T-helper 2 cell treated with Interferon-gamma antibody and Interleukin-4, amounts not matched to agents 5 μg/mL and 100 μg/mL, for 36 hours (primary cell): ENCODE results near the gene OBSCN.

Experiments used
- DNase-seq: peaks from one replicate; pipeline ENCODE4 v3.0.0; 2021; ENCODE audit warnings: low spot score
- H3K27ac Mint-ChIP-seq: one replicate; pipeline ENCODE4 v1.8.0; 2021; ENCODE audit warnings: mild to moderate bottlenecking, mixed read lengths
- H3K27me3 Mint-ChIP-seq: one replicate; pipeline ENCODE4 v1.8.0; 2021; ENCODE audit warnings: low read depth, mixed read lengths
- H3K36me3 Mint-ChIP-seq: one replicate; pipeline ENCODE4 v1.8.0; 2021; ENCODE audit warnings: low read depth, mixed read lengths
- H3K4me1 Mint-ChIP-seq: one replicate; pipeline ENCODE4 v1.8.0; 2021; ENCODE audit warnings: low read depth, mixed read lengths
- H3K4me3 Mint-ChIP-seq: one replicate; pipeline ENCODE4 v1.8.0; 2022; ENCODE audit warnings: mild to moderate bottlenecking, moderate library complexity, mixed read lengths
- H3K9me3 Mint-ChIP-seq: one replicate; pipeline ENCODE4 v1.8.0; 2021; ENCODE audit warnings: mixed read lengths

OBSCN gene

DNA sequence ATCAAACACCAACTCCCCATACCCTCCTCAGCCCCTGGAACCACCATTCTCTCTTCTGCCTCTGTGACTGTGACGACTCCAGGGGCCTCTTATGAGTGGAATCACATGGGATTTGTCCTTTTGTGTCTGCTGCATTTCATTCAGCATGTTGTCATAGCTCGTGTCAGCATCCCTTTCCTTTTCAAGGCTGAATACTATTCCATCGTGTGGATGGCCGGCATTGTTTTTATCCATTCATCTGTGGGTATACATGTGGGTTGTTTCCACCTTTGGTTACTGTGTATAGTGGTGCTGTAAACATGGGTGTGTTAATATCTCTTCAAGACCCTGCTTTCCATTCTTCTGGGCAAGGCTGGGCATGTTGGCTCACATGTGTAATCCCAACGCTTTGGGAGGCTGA lies 17.1 kb upstream of the OBSCN start:
- DNase-seq = no peak
- Mint-ChIP-seq H3K27ac (no peak overlapping the region), H3K9me3 (peaks cover 5% of the 10 kb centered on the region)

DNA sequence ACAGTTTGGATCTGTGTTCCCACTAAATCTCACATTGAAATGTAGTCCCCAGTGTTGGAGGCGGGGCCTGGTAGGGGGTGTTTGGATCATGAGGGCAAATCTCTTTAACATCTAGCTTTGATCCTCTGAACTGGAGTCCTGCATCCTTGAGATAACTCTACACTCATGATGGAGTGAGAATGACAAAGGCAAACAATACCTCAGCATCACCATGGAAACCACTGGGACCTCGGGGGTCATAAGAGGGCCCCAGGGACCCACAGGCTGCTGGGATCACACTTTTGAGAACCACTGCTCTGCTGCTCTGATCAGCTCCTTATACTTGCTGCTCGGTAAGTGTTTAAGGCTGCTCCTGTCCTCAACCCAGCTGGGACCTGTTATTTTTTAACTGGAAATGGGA lies 13.4 kb upstream of the OBSCN start:
- no peaks in the 10 kb centered on the region for H3K27me3 Mint-ChIP-seq
- H3K36me3 Mint-ChIP-seq = peaks cover 2% of the 10 kb centered on the region

More for the DNA sequence above, 17.1 kb upstream of the OBSCN start:
- H3K27me3 Mint-ChIP-seq = no peaks in the 10 kb centered on the region
- no peak overlapping the region for H3K4me3 Mint-ChIP-seq
- peaks cover under 1% of the 10 kb centered on the region for H3K4me1 Mint-ChIP-seq
- H3K36me3 Mint-ChIP-seq = no peaks in the 10 kb centered on the region

DNA sequence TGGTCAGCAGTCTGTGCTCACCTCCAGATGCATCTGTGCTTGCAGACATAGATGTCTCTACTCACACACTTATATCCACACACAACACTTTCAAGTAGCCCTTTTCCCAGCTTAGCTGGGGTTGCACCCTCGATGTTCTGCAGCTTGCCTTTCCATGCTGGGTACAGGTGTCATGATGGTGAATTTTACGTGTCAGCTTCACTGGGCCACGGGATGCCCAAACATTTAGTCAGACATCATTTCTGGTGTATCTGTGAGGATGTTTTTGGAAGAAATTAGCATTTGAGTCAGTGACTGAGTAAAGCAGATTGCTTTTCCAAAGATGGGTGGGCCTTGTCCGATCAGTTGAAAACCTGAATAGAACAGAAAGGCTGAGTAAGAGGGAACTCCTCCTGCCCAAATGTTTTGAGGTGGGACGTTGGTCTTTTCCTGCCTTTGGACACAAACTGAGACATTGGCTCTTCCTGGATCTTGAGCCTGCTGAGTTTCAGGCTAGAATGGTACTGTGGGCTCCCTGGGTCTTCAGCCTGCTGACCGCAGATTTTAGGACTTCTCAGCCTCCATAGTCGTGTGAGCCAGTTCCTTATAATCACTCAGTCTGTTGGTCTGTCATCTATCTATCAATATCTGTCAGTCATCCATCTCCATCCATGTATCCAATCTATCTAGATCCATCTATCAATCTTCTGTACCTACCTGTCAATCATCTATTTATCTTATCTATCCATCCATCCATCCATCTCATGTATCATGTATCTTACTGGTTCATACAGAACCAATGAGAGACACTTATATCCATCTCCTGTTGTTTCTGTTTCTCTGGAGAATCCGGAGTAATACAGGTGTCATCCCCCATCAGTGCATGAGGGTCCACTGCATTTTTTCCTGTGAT lies 12.7 kb upstream of the OBSCN start:
- no peak for DNase-seq
- Mint-ChIP-seq H3K4me1 (no peaks in the 10 kb centered on the region), H3K4me3 (no peak overlapping the region), H3K27me3 (no peaks in the 10 kb centered on the region), H3K9me3 (peaks cover 14% of the 10 kb centered on the region), H3K27ac (no peak overlapping the region), H3K36me3 (peaks cover 2% of the 10 kb centered on the region)

More for the DNA sequence above, 13.4 kb upstream of the OBSCN start:
- Mint-ChIP-seq H3K9me3 (peaks cover 11% of the 10 kb centered on the region), H3K27ac (no peak overlapping the region), H3K4me1 (no peaks in the 10 kb centered on the region), H3K4me3 (no peak overlapping the region)
- no peak for DNase-seq

DNA sequence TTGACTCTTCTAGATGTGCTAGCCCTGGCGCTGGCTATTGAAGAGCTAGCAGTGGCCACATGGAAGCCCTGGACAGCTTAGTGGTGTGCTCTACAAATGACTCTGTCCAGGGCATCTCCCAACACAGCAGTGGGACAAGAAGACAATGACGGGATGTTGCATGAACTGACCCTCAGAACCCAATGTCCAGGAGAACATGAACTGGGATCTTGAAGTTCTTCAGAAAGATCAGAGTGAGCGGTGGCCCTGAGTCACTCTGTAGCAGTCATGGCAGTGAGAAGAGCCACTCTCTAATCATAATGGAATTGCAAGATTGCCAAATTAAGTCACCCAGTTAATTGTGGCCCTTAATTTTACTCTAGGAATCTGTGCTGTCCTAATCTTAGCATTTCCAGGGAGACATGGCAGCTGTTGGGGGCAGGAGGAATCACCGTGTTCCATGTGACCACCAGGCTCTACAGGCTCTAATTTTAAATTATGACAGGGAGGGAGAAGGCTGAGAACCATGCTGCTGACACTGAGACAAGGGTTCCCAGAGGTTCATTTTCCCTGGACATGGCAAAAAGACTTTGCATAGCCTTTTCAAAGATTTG lies 10.2 kb upstream of the OBSCN start:
- Mint-ChIP-seq H3K9me3 (peaks cover 18% of the 10 kb centered on the region), H3K27ac (no peak overlapping the region), H3K36me3 (peaks cover 2% of the 10 kb centered on the region), H3K4me1 (no peaks in the 10 kb centered on the region), H3K4me3 (no peak overlapping the region), H3K27me3 (no peaks in the 10 kb centered on the region)
- DNase-seq = no peak

GRCh38 chr1:228198977-228199590 lies 8.8 kb upstream of the OBSCN start:
- Mint-ChIP-seq H3K27me3 (peaks cover 2% of the 10 kb centered on the region), H3K4me3 (no peak overlapping the region), H3K27ac (no peak overlapping the region), H3K36me3 (peaks cover 2% of the 10 kb centered on the region), H3K9me3 (peaks cover 18% of the 10 kb centered on the region), H3K4me1 (no peaks in the 10 kb centered on the region)
- no peak for DNase-seq

- Mint-ChIP-seq H3K9me3 (peaks cover 4% of the 10 kb centered on the region), H3K4me3 (no peak overlapping the region), H3K27ac (no peak overlapping the region), H3K4me1 (no peaks in the 10 kb centered on the region), H3K36me3 (no peaks in the 10 kb centered on the region), H3K27me3 (peaks cover 5% of the 10 kb centered on the region)
- DNase-seq = no peak
Measured at GRCh38 chr1:228204958-228205357, 2.9 kb upstream of the OBSCN start.

GRCh38 chr1:228205526-228206436 lies 2.1 kb upstream of the OBSCN start:
- no peak overlapping the region for H3K4me3 Mint-ChIP-seq
- no peaks in the 10 kb centered on the region for H3K36me3 Mint-ChIP-seq
- no peak for DNase-seq
- H3K4me1 Mint-ChIP-seq = no peaks in the 10 kb centered on the region
- H3K27me3 Mint-ChIP-seq = peaks cover 5% of the 10 kb centered on the region
- no peak overlapping the region for H3K27ac Mint-ChIP-seq
- H3K9me3 Mint-ChIP-seq = peaks cover 4% of the 10 kb centered on the region

DNA sequence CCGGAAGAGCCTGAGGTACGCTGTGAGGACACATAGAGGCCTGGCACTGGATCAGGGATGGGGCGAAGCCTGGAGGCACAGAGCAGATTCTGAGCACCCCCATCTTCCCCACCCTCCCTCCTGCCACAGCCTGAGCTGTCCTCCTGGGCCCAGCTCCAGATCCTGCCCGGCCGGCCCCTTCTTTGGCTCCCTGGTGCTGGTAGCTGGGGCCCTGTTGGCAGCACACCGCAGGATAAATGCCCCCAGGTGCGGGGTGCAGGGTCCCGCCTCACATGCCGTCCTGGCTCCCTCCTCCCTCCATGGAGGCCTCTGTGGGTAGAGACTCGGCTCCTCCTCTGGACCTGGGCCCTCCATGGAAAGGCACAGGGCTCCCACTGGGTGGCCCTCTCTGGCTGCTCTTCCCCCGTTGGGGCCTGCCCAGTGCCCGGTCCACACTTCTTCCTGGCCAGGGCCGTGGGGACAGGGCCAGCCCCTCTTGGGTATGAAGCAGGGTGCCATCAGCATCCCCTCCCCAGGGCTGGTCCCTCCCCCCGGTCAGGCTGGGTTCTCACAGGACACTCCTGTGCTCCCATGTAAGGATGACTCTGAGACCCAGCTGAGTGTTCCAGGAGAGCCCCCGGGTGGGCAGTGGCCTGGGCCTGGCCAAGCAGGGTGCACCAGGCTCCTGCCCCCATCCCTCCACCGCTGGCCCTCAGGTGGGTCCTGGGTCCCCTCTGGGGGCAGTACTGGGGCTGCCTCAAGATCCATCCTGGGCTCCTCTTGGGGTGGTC lies 1.1 kb upstream of the OBSCN start:
- Mint-ChIP-seq H3K9me3 (no peaks in the 10 kb centered on the region), H3K4me1 (no peaks in the 10 kb centered on the region), H3K27me3 (peaks cover 5% of the 10 kb centered on the region), H3K27ac (no peak overlapping the region), H3K36me3 (no peaks in the 10 kb centered on the region), H3K4me3 (no peak overlapping the region)
- no peak for DNase-seq

- peaks cover 5% of the 10 kb centered on the region for H3K27me3 Mint-ChIP-seq
- H3K36me3 Mint-ChIP-seq = no peaks in the 10 kb centered on the region
- no peak overlapping the region for H3K27ac Mint-ChIP-seq
- H3K4me3 Mint-ChIP-seq = no peak overlapping the region
- no peak for DNase-seq
- H3K4me1 Mint-ChIP-seq = no peaks in the 10 kb centered on the region
- no peaks in the 10 kb centered on the region for H3K9me3 Mint-ChIP-seq
Measured at GRCh38 chr1:228207381-228207810, 448 bp upstream of the OBSCN start.

GRCh38 chr1:228208831-228209551 lies 1.1 kb downstream of the OBSCN start:
- peaks cover 3% of the 10 kb centered on the region for H3K27me3 Mint-ChIP-seq
- H3K4me3 Mint-ChIP-seq = no peak overlapping the region
- H3K27ac Mint-ChIP-seq = no peak overlapping the region
- no peaks in the 10 kb centered on the region for H3K4me1 Mint-ChIP-seq
- DNase-seq = no peak
- no peaks in the 10 kb centered on the region for H3K9me3 Mint-ChIP-seq
- H3K36me3 Mint-ChIP-seq = no peaks in the 10 kb centered on the region

- no peaks in the 10 kb centered on the region for H3K36me3 Mint-ChIP-seq
- H3K4me1 Mint-ChIP-seq = no peaks in the 10 kb centered on the region
- no peak overlapping the region for H3K4me3 Mint-ChIP-seq
- peaks cover 3% of the 10 kb centered on the region for H3K27me3 Mint-ChIP-seq
- no peaks in the 10 kb centered on the region for H3K9me3 Mint-ChIP-seq
- DNase-seq = no peak
- no peak overlapping the region for H3K27ac Mint-ChIP-seq
Measured at GRCh38 chr1:228209657-228210056, 1.8 kb downstream of the OBSCN start.

DNA sequence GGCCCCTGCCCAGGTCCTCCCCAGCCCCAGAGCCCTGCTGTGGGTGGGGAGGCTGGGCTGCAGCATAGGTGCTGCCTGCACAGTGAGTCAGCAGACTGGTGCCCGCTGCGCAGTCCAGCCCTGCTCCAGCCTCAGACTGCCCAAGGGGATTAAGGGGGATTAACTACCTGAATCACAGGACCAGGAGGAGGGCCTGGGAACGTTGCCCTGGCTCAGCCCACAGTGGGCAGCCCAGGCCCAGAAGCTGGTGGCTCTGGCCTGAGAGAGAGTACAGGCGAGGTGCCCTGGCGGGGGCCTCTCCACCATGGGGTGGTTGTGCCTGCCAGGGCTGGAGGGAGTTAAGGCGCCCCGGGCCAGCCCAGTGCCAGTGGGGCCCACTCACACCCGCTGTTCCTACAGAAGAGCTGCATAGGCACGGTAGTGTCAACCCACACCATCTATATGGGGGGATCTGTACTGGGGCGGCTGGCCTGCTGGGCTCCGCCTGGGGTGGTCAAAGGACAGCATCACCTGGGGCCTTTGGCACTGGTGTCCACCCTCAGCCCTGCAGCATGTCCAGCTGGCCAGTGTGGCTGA lies 2.3 kb downstream of the OBSCN start:
- H3K4me3 Mint-ChIP-seq = no peak overlapping the region
- H3K9me3 Mint-ChIP-seq = no peaks in the 10 kb centered on the region
- no peak for DNase-seq
- no peaks in the 10 kb centered on the region for H3K36me3 Mint-ChIP-seq
- H3K27ac Mint-ChIP-seq = no peak overlapping the region
- H3K27me3 Mint-ChIP-seq = peaks cover 3% of the 10 kb centered on the region
- no peaks in the 10 kb centered on the region for H3K4me1 Mint-ChIP-seq
